SK-N-SH treated with all-trans-retinoic acid at 6 μM for 48 hours (cell line): ENCODE data around the gene DRC1.

ENCODE experiments used
- PATZ1 ChIP-seq: fragments of 250-450 bp; sonication (Bioruptor Pico); IDR thresholded peaks from 2 replicates; pipeline ENCODE4 v1.8.0; 2020; ENCODE audit warnings: mild to moderate bottlenecking, moderate library complexity, borderline replicate concordance
- ZFP30 ChIP-seq: fragments of 450-650 bp; formaldehyde crosslinking; IDR thresholded peaks from 2 replicates; pipeline ENCODE4 v1.5.0; 2022; ENCODE audit warnings: mild to moderate bottlenecking, moderate library complexity
- ZNF565 ChIP-seq: fragments of 450-650 bp; formaldehyde crosslinking; conservative IDR thresholded peaks from 2 replicates; pipeline ENCODE4 v1.5.0; 2020; ENCODE audit warnings: low read depth, mild to moderate bottlenecking, moderate library complexity

GRCh38 chr2:26356111-26356510 is 45.6 kb upstream of the DRC1 start:
- TF ChIP-seq ZFP30 (CRISPR knock-in tag): no peak
- TF ChIP-seq ZNF565 (CRISPR knock-in tag): no peak
- no peak for TF ChIP-seq PATZ1 (CRISPR knock-in tag)
